ENCODE data around the gene SPARCL1. TPM values are rescaled to one million over a fixed set of nuclear protein-coding genes. Genes with fewer than 3 reads are reported as not detected.

Gene SPARCL1
- total RNA-seq, 1 donor from 2014 or later = not detected

DNA sequence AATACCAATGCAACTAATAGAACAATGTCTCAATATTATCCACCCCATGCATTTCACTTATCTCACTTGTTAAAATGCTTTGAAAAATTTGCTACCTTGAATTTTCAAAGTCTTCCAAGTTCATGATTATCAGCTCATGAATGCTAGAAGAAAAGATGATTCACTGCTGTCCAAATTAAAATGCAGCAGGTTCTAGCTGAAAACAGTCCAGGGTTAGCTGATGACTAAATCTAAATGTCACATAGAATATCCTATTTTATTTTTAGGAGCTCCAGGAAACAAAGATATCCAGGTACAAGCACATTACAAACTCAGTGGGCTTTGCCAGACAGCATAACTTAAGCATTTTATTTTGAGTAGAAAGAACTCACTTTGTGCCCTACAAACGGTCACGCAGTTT lies 38.0 kb upstream of the SPARCL1 start:
- FAIRE-seq = no peak
- no peak for TF ChIP-seq CTCF (IDR thresholded peaks at IDR 0.05; ENCODE audit: insufficient read depth, low read length, severe bottlenecking)
- Histone ChIP-seq H3K27me3 (ENCODE audit: control insufficient read depth, insufficient read depth, low read length) (no peaks in the 10 kb centered on the region), H3K36me3 (ENCODE audit: control insufficient read depth, insufficient read depth, low read length) (no peaks in the 10 kb centered on the region), H3K4me3 (ENCODE audit: low read depth, low read length) (no peak overlapping the region)
- peak; percentile 61 for DNase-seq (ENCODE audit: low read depth)

DNA sequence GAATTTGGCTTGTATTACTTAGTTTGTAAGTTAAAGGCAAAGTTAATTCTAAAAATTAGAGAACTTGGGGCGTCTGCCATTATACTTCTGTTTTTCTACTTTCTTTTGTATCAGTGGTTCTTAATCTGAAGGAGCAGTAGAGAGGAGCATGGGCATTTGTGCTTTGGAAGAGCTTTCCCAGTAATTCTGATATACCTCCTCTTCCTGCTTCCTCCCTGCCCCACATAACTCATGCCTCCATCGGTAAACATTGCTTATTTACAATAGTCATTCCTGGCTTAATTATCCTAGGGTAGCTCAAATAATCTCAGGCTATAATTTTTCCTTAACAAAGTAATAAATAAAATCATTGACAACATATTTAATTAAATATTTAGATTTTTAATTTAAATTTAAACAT lies 37.1 kb upstream of the SPARCL1 start:
- H3K27me3 ChIP-seq (ENCODE audit: control insufficient read depth, insufficient read depth, low read length) = no peaks in the 10 kb centered on the region
- FAIRE-seq = no peak
- H3K4me3 ChIP-seq (ENCODE audit: low read depth, low read length) = no peak overlapping the region
- TF ChIP-seq CTCF (IDR thresholded peaks at IDR 0.05; ENCODE audit: insufficient read depth, low read length, severe bottlenecking) = no peak
- H3K36me3 ChIP-seq (ENCODE audit: control insufficient read depth, insufficient read depth, low read length) = no peaks in the 10 kb centered on the region
- no peak for DNase-seq (ENCODE audit: low read depth)

DNA sequence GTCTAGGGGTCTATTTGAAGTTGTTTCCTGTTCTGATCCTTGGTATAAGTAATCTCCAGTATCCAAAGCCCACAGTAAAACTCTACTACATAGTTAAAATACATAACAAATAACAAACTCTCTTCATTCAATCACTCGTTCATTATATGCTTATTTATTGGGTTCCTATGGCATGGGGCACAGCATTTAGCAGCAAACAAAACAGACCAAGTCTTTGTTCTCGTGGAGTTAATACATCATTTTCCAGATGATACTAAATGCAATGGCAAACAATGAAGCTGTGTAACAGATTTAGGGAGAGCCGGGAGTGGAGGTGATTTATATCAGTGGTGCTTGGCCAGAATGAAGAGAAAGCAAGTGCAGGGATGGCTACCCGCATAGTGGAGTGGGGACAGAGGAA lies 36.6 kb upstream of the SPARCL1 start:
- H3K27me3 ChIP-seq (ENCODE audit: control insufficient read depth, insufficient read depth, low read length) = no peaks in the 10 kb centered on the region
- no peak for TF ChIP-seq CTCF (IDR thresholded peaks at IDR 0.05; ENCODE audit: insufficient read depth, low read length, severe bottlenecking)
- H3K36me3 ChIP-seq (ENCODE audit: control insufficient read depth, insufficient read depth, low read length) = no peaks in the 10 kb centered on the region
- no peak for DNase-seq (ENCODE audit: low read depth)
- no peak overlapping the region for H3K4me3 ChIP-seq (ENCODE audit: low read depth, low read length)
- FAIRE-seq = no peak

GRCh38 chr4:87560802-87561201 lies 31.6 kb upstream of the SPARCL1 start:
- TF ChIP-seq CTCF (IDR thresholded peaks at IDR 0.05; ENCODE audit: insufficient read depth, low read length, severe bottlenecking) = no peak
- Histone ChIP-seq H3K4me3 (ENCODE audit: low read depth, low read length) (no peak overlapping the region), H3K27me3 (ENCODE audit: control insufficient read depth, insufficient read depth, low read length) (no peaks in the 10 kb centered on the region), H3K36me3 (ENCODE audit: control insufficient read depth, insufficient read depth, low read length) (no peaks in the 10 kb centered on the region)
- FAIRE-seq (no peak), DNase-seq (ENCODE audit: low read depth) (peak; percentile 70)

- no peaks in the 10 kb centered on the region for H3K36me3 ChIP-seq (ENCODE audit: control insufficient read depth, insufficient read depth, low read length)
- DNase-seq (ENCODE audit: low read depth) = no peak
- H3K27me3 ChIP-seq (ENCODE audit: control insufficient read depth, insufficient read depth, low read length) = no peaks in the 10 kb centered on the region
- H3K4me3 ChIP-seq (ENCODE audit: low read depth, low read length) = no peak overlapping the region
- TF ChIP-seq CTCF (IDR thresholded peaks at IDR 0.05; ENCODE audit: insufficient read depth, low read length, severe bottlenecking) = no peak
- FAIRE-seq = no peak
Observed at GRCh38 chr4:87559090-87559837, 30.1 kb upstream of the SPARCL1 start.

GRCh38 chr4:87557348-87557747 lies 28.2 kb upstream of the SPARCL1 start:
- FAIRE-seq (no peak), DNase-seq (ENCODE audit: low read depth) (peak; percentile 92)
- Histone ChIP-seq H3K36me3 (ENCODE audit: control insufficient read depth, insufficient read depth, low read length) (no peaks in the 10 kb centered on the region), H3K4me3 (ENCODE audit: low read depth, low read length) (no peak overlapping the region), H3K27me3 (ENCODE audit: control insufficient read depth, insufficient read depth, low read length) (no peaks in the 10 kb centered on the region)
- no peak for TF ChIP-seq CTCF (IDR thresholded peaks at IDR 0.05; ENCODE audit: insufficient read depth, low read length, severe bottlenecking)

All from bronchial epithelial cell (primary cell).